OCI-LY7 (cell line): ENCODE data around the gene IP6K3. TPM values are rescaled to one million over a fixed set of nuclear protein-coding genes. Genes with fewer than 3 reads are reported as not detected.

Experiments used
- BruUV-seq: library from RNA; stranded (reverse); fragments of 400-500 nt; replicated peaks from 2 replicates; lab custom pipeline; 2021; lab: Mats Ljungman, UMichigan
- CTCF ChIA-PET: fragments of 300-600 bp; sonication (Branson Sonifier 250); formaldehyde crosslinking; loops from one replicate; lab custom pipeline; 2022; ENCODE audit warnings: antibody characterized with exemption; ENCODE audit not compliant: unreplicated experiment; lab: Charles Lee
- POLR2A ChIA-PET: fragments of 300-600 bp; sonication (Branson Sonifier 250); formaldehyde crosslinking; loops from one replicate; lab custom pipeline; 2022; ENCODE audit warnings: antibody characterized with exemption; lab: Charles Lee
- DNase-seq: peaks from one replicate; pipeline ENCODE4 v3.0.0-alpha.2; 2015; ENCODE audit warnings: low spot score
- H2AFZ ChIP-seq: fragments of 200-600 bp; sonication (generic), shearing (Covaris generic); 2 replicates; pipeline ENCODE4 v1.6.1; 2014; ENCODE audit warnings: mild to moderate bottlenecking, antibody characterized with exemption, low read length, moderate library complexity
- H3K27ac ChIP-seq: fragments of 200-600 bp; sonication (generic); 2 replicates; pipeline ENCODE4 v1.5.1; 2014; ENCODE audit warnings: mixed run types, low read depth, mild to moderate bottlenecking, moderate library complexity, low read length, inconsistent platforms; ENCODE audit not compliant: poor library complexity, severe bottlenecking
- H3K36me3 ChIP-seq: fragments of 200-600 bp; sonication (generic); 2 replicates; pipeline ENCODE4 v1.6.1; 2014; ENCODE audit warnings: mild to moderate bottlenecking, antibody characterized with exemption, low read length, moderate library complexity, mixed read lengths; ENCODE audit not compliant: insufficient read depth
- H3K4me1 ChIP-seq: fragments of 200-600 bp; sonication (generic); 2 replicates; pipeline ENCODE4 v1.5.1; 2014; ENCODE audit warnings: mild to moderate bottlenecking, low read length; ENCODE audit not compliant: insufficient read depth, poor library complexity, severe bottlenecking
- H3K4me2 ChIP-seq: fragments of 200-600 bp; sonication (generic); 2 replicates; pipeline ENCODE4 v1.6.1; 2014; ENCODE audit warnings: mild to moderate bottlenecking, low read length
- H3K4me3 ChIP-seq: fragments of 200-600 bp; sonication (generic); 2 replicates; pipeline ENCODE4 v1.5.1; 2014; ENCODE audit warnings: mild to moderate bottlenecking, low read depth, low read length; ENCODE audit not compliant: poor library complexity, severe bottlenecking
- H3K79me2 ChIP-seq: fragments of 200-600 bp; sonication (generic); 2 replicates; pipeline ENCODE4 v1.6.1; 2016; ENCODE audit warnings: low read depth, mild to moderate bottlenecking, low read length, moderate library complexity, mixed read lengths; ENCODE audit not compliant: insufficient read depth
- H3K9me2 ChIP-seq: fragments of 200-600 bp; sonication (generic); 2 replicates; pipeline ENCODE4 v1.6.1; 2016; ENCODE audit warnings: mild to moderate bottlenecking, low read length, mixed read lengths; ENCODE audit not compliant: insufficient read depth
- H3K9me3 ChIP-seq: fragments of 200-600 bp; sonication (generic); 2 replicates; pipeline ENCODE4 v1.6.1; 2014; ENCODE audit warnings: mild to moderate bottlenecking, mixed run types, low read length, mixed read lengths
- H4K20me1 ChIP-seq: fragments of 200-600 bp; sonication (generic); 2 replicates; pipeline ENCODE4 v1.6.1; 2014; ENCODE audit warnings: mild to moderate bottlenecking, antibody characterized with exemption, low read length, moderate library complexity, mixed read lengths; ENCODE audit not compliant: insufficient read depth
- EZH2phosphoT487 ChIP-seq: fragments of 200-600 bp; sonication (generic); IDR thresholded peaks from 2 replicates; pipeline ENCODE4 v1.6.1; 2018; ENCODE audit warnings: low read depth, borderline replicate concordance, mild to moderate bottlenecking, mixed run types, antibody characterized with exemption, low read length, moderate library complexity, mixed read lengths
- intact Hi-C: fragments of 100-400 bp; cut with micrococcal nuclease; formaldehyde crosslinking; loops from one replicate; pipeline ENCODE4 v1.10.0; 2022; ENCODE audit not compliant: unreplicated experiment
- total RNA-seq, 2 experiments: library from RNA; depleted of rRNA in 1 of 2; stranded (reverse); fragments of >200 nt in 1 of 2; shearing (Covaris generic) in 1 of 2; gene quantifications; 2 replicates each; pipeline ENCODE4 v1.2.3, GENCODE V29; 2014 to 2022
- TF ChIP-seq, protein P1 (sequence below): fragments of 200-600 bp; sonication (generic); conservative IDR thresholded peaks from 2 replicates; pipeline ENCODE4 v1.5.1; 2014; ENCODE audit warnings: mild to moderate bottlenecking, antibody characterized with exemption, low read length, moderate library complexity, mixed read lengths

IP6K3 gene
- total RNA-seq, 2 experiments from 2014 or later, result not detected

DNA sequence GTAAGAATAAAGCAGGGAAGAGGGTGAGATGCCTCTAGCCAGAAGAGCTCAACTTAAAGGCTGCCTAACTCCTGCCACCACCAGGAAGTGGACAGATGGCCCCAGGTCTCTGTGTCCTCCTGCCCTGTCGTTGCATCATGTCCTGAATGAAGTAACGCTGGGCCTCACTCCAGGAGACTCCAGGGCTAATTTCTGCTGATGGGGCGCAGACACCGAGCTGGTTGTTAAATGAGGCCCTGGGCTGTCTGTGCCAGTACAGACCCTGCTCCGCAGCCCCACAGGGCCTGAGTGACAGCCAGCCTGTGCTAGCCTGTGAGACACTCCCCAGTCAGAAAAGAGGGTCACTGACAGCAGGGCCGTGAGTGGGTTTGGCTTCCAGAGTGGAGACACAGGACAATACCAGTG, 6.5 kb downstream of the IP6K3 start:
- no peak overlapping the region for H3K27ac ChIP-seq
- TF ChIP-seq, protein P1, sequence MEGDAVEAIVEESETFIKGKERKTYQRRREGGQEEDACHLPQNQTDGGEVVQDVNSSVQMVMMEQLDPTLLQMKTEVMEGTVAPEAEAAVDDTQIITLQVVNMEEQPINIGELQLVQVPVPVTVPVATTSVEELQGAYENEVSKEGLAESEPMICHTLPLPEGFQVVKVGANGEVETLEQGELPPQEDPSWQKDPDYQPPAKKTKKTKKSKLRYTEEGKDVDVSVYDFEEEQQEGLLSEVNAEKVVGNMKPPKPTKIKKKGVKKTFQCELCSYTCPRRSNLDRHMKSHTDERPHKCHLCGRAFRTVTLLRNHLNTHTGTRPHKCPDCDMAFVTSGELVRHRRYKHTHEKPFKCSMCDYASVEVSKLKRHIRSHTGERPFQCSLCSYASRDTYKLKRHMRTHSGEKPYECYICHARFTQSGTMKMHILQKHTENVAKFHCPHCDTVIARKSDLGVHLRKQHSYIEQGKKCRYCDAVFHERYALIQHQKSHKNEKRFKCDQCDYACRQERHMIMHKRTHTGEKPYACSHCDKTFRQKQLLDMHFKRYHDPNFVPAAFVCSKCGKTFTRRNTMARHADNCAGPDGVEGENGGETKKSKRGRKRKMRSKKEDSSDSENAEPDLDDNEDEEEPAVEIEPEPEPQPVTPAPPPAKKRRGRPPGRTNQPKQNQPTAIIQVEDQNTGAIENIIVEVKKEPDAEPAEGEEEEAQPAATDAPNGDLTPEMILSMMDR, result no peak
- no peak for TF ChIP-seq EZH2phosphoT487
- no peak overlapping the region for H2AFZ ChIP-seq
- H3K9me3 ChIP-seq, result no peaks in the 10 kb centered on the region
- H4K20me1 ChIP-seq, result no peaks in the 10 kb centered on the region
- H3K4me1 ChIP-seq, result no peaks in the 10 kb centered on the region
- H3K4me2 ChIP-seq, result no peak overlapping the region
- no TSS peak for BruUV-seq
- no peaks in the 10 kb centered on the region for H3K36me3 ChIP-seq
- DNase-seq, result no peak
- intact Hi-C loops, result loop anchor here (10.0 kb wide), 1 partner anchor 415 kb away; no protein-coding TSS in a partner anchor
- POLR2A ChIA-PET, result interaction anchor here (0.6 kb wide), 1 partner anchor 477 kb away, joined by 3 read pairs; no protein-coding TSS in a partner anchor
- no peaks in the 10 kb centered on the region for H3K9me2 ChIP-seq
- CTCF ChIA-PET, result interaction anchor here (0.6 kb wide), 2 partner anchors 161 to 292 kb away, joined by 3 to 10 read pairs; no protein-coding TSS in a partner anchor
- no peaks in the 10 kb centered on the region for H3K79me2 ChIP-seq
- no peak overlapping the region for H3K4me3 ChIP-seq

GRCh38 chr6:33739571-33739970, 7.1 kb downstream of the IP6K3 start:
- H3K9me2 ChIP-seq, result no peaks in the 10 kb centered on the region
- no peak overlapping the region for H3K4me2 ChIP-seq
- no TSS peak for BruUV-seq

GRCh38 chr6:33738879-33739278, 7.8 kb downstream of the IP6K3 start:
- Histone ChIP-seq H3K9me2 (no peaks in the 10 kb centered on the region), H2AFZ (no peak overlapping the region), H3K9me3 (no peaks in the 10 kb centered on the region), H3K79me2 (no peaks in the 10 kb centered on the region), H3K4me1 (no peaks in the 10 kb centered on the region), H3K4me2 (no peak overlapping the region), H3K36me3 (no peaks in the 10 kb centered on the region), H3K27ac (no peak overlapping the region), H4K20me1 (no peaks in the 10 kb centered on the region), H3K4me3 (no peak overlapping the region)
- intact Hi-C loops, result no loop called here
- BruUV-seq, result no TSS peak
- ChIA-PET CTCF (no interaction called here), POLR2A (no interaction called here)
- DNase-seq, result no peak
- no peak for TF ChIP-seq EZH2phosphoT487
- TF ChIP-seq, protein P1, result no peak

More at GRCh38 chr6:33739571-33739970, 7.1 kb downstream of the IP6K3 start:
- TF ChIP-seq, protein P1, result no peak
- no peaks in the 10 kb centered on the region for H3K79me2 ChIP-seq
- DNase-seq, result no peak
- no peaks in the 10 kb centered on the region for H3K9me3 ChIP-seq
- H4K20me1 ChIP-seq, result no peaks in the 10 kb centered on the region
- intact Hi-C loops, result no loop called here
- H3K4me1 ChIP-seq, result no peaks in the 10 kb centered on the region
- no peak overlapping the region for H3K27ac ChIP-seq
- CTCF ChIA-PET, result interaction anchor here (0.5 to 0.6 kb wide), 2 partner anchors 161 to 456 kb away, joined by 3 to 10 read pairs; no protein-coding TSS in a partner anchor
- H3K4me3 ChIP-seq, result no peak overlapping the region
- POLR2A ChIA-PET, result no interaction called here
- no peak overlapping the region for H2AFZ ChIP-seq
- no peaks in the 10 kb centered on the region for H3K36me3 ChIP-seq
